ES-I3 (cell line): ENCODE data around the gene STXBP6.

Source experiments
- H3K36me3 ChIP-seq: 2 replicates; pipeline ENCODE4 v1.6.1; 2013; ENCODE audit warnings: mild to moderate bottlenecking, low read length, control low read depth, moderate library complexity; ENCODE audit not compliant: insufficient read depth
- H3K4me1 ChIP-seq: 2 replicates; pipeline ENCODE4 v1.6.1; 2013; ENCODE audit warnings: mild to moderate bottlenecking, control low read depth, low read length; ENCODE audit not compliant: insufficient read depth
- H3K9ac ChIP-seq: 2 replicates; pipeline ENCODE4 v1.6.1; 2013; ENCODE audit warnings: low read depth, mild to moderate bottlenecking, low read length, moderate library complexity
- H3K9me3 ChIP-seq: 2 replicates; pipeline ENCODE4 v1.6.1; 2013; ENCODE audit warnings: mild to moderate bottlenecking, low read length, moderate library complexity; ENCODE audit not compliant: control insufficient read depth, insufficient read depth

The STXBP6 gene

GRCh38 chr14:25049568-25050268 is at the start of gene STXBP6:
TSS of gene STXBP6 (minus strand) at chr14:25050147. CDS start at chr14:24974818, 75,329 bp downstream.
- Histone ChIP-seq H3K9ac (peak within 1 kb of the TSS; percentile 87), H3K9me3 (no peaks in the 10 kb centered on the region), H3K36me3 (no peaks in the 10 kb centered on the region), H3K4me1 (peaks cover 22% of the 10 kb centered on the region)

GRCh38 chr14:25097120-25097519 is 47.2 kb upstream of the STXBP6 start:
- Histone ChIP-seq H3K4me1 (peaks cover 16% of the 10 kb centered on the region), H3K9ac (no peak overlapping the region), H3K36me3 (no peaks in the 10 kb centered on the region), H3K9me3 (no peaks in the 10 kb centered on the region)

- H3K36me3 ChIP-seq, result no peaks in the 10 kb centered on the region
- H3K9me3 ChIP-seq, result no peaks in the 10 kb centered on the region
- H3K9ac ChIP-seq, result no peak overlapping the region
- H3K4me1 ChIP-seq, result peaks cover 16% of the 10 kb centered on the region
These were observed 45.9 kb upstream of the STXBP6 start for GRCh38 chr14:25095736-25096437.

GRCh38 chr14:25094171-25094907 is 44.4 kb upstream of the STXBP6 start:
- Histone ChIP-seq H3K4me1 (peaks cover 19% of the 10 kb centered on the region), H3K9ac (no peak overlapping the region), H3K36me3 (no peaks in the 10 kb centered on the region), H3K9me3 (no peaks in the 10 kb centered on the region)

- H3K36me3 ChIP-seq, result no peaks in the 10 kb centered on the region
- no peaks in the 10 kb centered on the region for H3K9me3 ChIP-seq
- peaks cover 19% of the 10 kb centered on the region for H3K4me1 ChIP-seq
- no peak overlapping the region for H3K9ac ChIP-seq
These were observed 42.4 kb upstream of the STXBP6 start for GRCh38 chr14:25092258-25092740.

GRCh38 chr14:25090716-25091454 is 40.9 kb upstream of the STXBP6 start:
- Histone ChIP-seq H3K9me3 (no peaks in the 10 kb centered on the region), H3K4me1 (peaks cover 19% of the 10 kb centered on the region), H3K36me3 (no peaks in the 10 kb centered on the region), H3K9ac (no peak overlapping the region)

GRCh38 chr14:25090256-25090655 is 40.3 kb upstream of the STXBP6 start:
- H3K9ac ChIP-seq, result no peak overlapping the region
- H3K36me3 ChIP-seq, result no peaks in the 10 kb centered on the region
- H3K9me3 ChIP-seq, result no peaks in the 10 kb centered on the region
- H3K4me1 ChIP-seq, result peaks cover 18% of the 10 kb centered on the region

GRCh38 chr14:25089496-25089895 is 39.5 kb upstream of the STXBP6 start:
- H3K9ac ChIP-seq, result no peak overlapping the region
- no peaks in the 10 kb centered on the region; the same call in 1 of the 2 replicates for H3K9me3 ChIP-seq
- H3K36me3 ChIP-seq, result no peaks in the 10 kb centered on the region
- peaks cover 11% of the 10 kb centered on the region; the same call in 1 of the 2 replicates for H3K4me1 ChIP-seq

- Histone ChIP-seq H3K9me3 (no peaks in the 10 kb centered on the region; the same call in 1 of the 2 replicates), H3K4me1 (0 out of 2 replicates have a peak, but pooled peaks cover 3% of the 10 kb centered on the region), H3K9ac (no peak overlapping the region), H3K36me3 (no peaks in the 10 kb centered on the region)
These were observed 37.0 kb upstream of the STXBP6 start for GRCh38 chr14:25086821-25087396.

- Histone ChIP-seq H3K4me1 (0 out of 2 replicates have a peak, but pooled peaks cover 3% of the 10 kb centered on the region), H3K36me3 (no peaks in the 10 kb centered on the region), H3K9ac (no peak overlapping the region), H3K9me3 (no peaks in the 10 kb centered on the region; the same call in 1 of the 2 replicates)
These were observed 36.1 kb upstream of the STXBP6 start for GRCh38 chr14:25086081-25086480.

GRCh38 chr14:25080682-25081081 is 30.7 kb upstream of the STXBP6 start:
- Histone ChIP-seq H3K9ac (no peak overlapping the region), H3K9me3 (no peaks in the 10 kb centered on the region; the same call in 1 of the 2 replicates)

GRCh38 chr14:25079311-25079710 is 29.4 kb upstream of the STXBP6 start:
- Histone ChIP-seq H3K36me3 (no peaks in the 10 kb centered on the region), H3K9me3 (no peaks in the 10 kb centered on the region), H3K9ac (no peak overlapping the region), H3K4me1 (no peaks in the 10 kb centered on the region)

More at GRCh38 chr14:25080682-25081081, 30.7 kb upstream of the STXBP6 start:
- Histone ChIP-seq H3K36me3 (no peaks in the 10 kb centered on the region), H3K4me1 (no peaks in the 10 kb centered on the region)

GRCh38 chr14:25074099-25074685 is 24.2 kb upstream of the STXBP6 start:
- H3K9ac ChIP-seq, result no peak overlapping the region
- H3K9me3 ChIP-seq, result no peaks in the 10 kb centered on the region
- H3K4me1 ChIP-seq, result no peaks in the 10 kb centered on the region
- H3K36me3 ChIP-seq, result no peaks in the 10 kb centered on the region
